Stimulated activated CD4-positive, alpha-beta T cell treated with anti-CD3 and anti-CD28 coated beads, Interleukin-1b, Interleukin-23, amount 100 ng/mL, for 1 hour (primary cell): Measurements from ENCODE around the gene TACC3.

ENCODE experiments used
- DNase-seq, 2 donors: peaks; one replicate each; pipeline ENCODE4 v3.0.0-alpha.2; 2020; ENCODE audit warnings: low read depth in 2 of 2

TACC3 gene

GRCh38 chr4:1760521-1761071 lies 39.3 kb downstream of the TACC3 start:
- DNase-seq, result no peak

DNA sequence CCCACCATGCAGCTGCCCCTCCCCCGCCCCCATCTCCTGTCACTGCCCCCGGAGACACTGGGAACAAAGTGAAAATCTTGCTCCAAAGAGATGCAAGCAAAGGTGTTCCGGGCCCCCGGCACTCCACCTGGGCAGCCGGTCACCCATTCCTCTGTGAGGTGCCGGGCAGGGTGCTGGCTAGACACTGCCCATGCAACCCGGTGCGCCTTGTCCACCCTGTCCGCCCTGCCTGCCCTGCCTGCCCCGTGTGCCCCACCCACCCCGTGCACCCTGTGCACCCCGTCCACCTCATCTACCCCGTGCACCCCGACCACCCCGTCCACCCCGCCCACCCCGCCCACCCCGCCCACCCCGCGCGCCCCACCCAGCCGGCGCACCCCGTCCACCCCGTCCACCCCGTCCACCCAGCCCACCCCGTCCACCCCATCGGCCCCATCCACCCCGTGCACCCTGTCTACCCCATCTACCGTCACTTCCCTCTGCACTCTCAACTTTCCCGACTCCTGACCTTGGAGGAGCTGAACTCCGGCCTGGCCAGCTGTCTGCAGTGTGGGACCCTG lies 39.9 kb downstream of the TACC3 start:
- no peak for DNase-seq

- DNase-seq, result no peak
These were observed 41.1 kb downstream of the TACC3 start for GRCh38 chr4:1762264-1763010.

DNA sequence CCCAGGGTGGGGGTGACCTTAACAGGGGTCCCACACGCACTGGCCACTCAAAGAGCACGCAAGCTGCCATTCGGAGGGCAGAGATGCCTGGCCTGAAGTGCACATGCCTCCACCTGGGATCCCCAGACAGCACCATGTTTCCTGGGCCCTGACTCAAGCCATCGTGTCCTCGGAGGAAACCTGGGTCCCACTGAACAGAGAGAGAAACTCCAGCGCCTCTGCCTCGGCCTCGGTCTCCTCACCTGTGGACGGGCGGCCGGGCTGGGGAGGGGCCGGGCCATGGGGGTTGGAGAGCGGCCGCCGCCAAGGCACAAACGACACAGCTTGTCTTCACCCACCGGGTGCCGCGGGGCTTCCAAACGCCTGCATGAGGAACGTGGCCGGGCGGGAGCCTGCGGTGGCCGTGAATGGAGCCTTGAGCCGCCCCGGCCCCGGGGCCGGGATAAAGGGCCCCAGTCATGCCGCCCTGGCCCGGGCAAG lies 41.8 kb downstream of the TACC3 start:
- no peak for DNase-seq

DNA sequence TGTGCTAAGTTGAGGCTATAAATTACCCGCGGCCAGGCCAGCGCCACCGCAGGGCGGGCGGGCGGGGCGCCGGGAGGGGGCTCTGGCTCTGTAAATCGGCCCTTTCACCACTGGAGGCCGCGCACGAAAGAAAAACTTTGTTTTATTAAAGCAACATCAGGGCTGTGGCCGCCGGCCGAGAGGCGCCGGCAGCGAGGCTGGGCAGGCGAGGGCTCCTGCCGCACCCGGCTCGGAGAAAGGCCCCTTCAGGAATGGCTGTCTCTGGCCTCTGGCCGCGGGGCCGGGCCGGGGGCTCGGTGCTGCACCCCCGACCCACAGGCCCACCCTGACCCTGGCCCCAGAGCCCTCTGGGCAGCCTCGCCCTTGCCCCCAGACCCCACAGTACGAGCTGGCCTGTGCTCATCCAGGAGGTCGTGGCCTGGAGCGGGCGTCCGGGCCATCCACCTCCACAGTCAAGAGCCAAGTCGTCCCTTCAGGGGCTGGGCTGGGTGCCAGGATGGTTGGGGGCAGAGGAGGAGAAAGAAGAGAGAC lies 42.3 kb downstream of the TACC3 start:
- no peak for DNase-seq

DNA sequence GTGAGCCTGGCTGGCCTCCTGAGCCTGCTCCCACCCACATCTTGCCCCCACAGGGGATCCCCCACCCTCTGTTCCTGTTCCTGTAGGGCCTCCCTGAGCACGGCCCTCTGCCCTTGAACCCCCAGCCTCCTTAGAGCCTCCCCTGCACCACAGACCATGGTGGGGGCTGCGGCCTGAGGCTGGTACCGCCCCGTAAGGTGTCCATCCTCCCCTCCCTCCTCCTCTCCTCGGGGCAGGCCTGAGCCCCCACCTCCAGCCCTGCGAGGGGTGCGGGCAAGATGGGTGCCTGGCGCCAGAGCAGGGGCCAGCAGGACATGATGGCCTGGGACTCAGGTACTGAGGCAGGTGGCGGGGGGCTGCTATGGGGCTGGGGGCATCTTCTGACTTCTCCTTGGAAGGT lies 43.3 kb downstream of the TACC3 start:
- DNase-seq, result no peak

- no peak for DNase-seq
These were observed 44.2 kb downstream of the TACC3 start for GRCh38 chr4:1765409-1766072.

DNA sequence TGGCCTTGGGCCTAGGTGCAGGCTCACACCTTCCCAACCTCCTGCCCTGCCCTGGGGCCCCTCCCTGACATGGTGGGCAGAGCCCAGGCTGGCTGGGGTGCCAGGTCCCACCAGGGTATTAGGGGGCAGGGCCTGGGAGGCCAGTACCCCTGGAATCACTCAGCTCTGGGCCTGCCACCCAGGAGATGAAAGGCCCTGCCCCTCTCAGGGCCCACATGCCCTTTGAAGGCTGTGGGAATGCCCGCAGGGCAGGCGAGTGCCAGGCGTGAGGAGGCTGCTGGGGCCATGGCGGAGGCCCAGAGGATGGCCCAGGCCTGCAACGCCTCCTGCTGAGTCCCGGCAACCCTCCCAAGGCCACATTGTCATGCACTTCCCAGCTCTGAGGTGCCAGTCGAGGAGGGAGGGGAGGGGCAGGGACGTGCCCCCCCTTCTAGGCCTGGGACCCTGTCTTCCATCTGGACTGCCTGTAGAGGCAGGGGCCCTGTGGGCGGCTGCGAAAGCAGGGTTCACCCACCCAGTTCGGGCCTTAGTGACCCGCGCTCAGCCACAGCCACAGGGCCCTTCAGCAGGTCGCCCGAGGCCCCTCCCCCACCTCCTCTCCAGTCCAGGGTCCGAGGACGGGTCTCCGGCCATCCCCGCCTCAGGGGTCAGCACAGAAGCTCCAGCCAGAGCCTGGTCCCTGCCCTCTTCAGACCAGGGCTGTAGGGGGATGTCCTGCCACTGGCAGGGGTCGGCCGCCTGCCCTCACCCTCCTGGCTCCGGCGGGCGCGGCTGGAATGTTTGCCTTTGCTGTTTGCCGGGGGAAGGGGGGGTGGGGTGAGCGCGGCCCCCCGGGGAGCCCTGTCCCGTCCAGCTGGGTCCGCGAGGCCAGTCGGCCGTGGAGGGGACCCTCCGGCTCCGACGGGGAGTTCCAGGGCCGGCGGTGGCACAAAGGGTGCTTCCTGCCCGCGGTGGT lies 45.1 kb downstream of the TACC3 start:
- no peak for DNase-seq

GRCh38 chr4:1767061-1767769 lies 45.9 kb downstream of the TACC3 start:
- DNase-seq, result no peak

GRCh38 chr4:1767770-1768366 lies 46.5 kb downstream of the TACC3 start:
- DNase-seq, result no peak

DNA sequence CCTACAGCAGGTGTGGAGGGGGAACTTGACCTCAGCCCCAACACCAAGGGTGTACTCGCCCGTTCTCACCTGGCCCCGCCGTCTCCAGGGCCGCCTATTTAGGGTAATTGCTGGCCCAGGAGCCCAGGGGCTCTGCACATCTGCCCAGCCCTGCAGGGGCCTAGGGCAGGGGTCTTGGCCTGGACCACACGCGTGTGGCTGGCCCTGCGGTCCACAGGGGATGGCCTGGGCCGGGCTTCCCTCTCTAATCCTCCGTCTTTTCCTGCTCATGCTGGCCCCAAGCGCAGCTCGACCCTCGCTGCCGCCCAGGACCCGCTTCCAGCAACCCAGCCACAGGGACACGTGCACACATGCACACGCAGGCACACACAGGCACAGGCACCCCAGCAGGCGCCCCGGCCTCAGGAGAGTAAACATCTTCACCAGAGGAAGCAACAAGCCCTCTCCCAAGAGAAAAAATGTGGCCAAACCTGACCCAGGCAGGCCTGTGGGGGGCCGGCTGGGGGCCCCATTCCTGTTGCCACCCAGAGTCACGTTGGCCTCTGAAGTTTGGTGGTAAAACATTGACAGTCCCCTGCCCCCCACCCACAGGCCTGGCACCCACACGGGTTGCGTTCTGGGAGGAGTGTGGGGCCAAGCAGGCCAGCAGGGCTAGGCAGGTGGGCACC lies 47.2 kb downstream of the TACC3 start:
- no peak for DNase-seq

GRCh38 chr4:1769692-1770091 lies 48.4 kb downstream of the TACC3 start:
- no peak for DNase-seq

- DNase-seq, result no peak
These were observed 48.9 kb downstream of the TACC3 start for GRCh38 chr4:1770245-1770644.

DNA sequence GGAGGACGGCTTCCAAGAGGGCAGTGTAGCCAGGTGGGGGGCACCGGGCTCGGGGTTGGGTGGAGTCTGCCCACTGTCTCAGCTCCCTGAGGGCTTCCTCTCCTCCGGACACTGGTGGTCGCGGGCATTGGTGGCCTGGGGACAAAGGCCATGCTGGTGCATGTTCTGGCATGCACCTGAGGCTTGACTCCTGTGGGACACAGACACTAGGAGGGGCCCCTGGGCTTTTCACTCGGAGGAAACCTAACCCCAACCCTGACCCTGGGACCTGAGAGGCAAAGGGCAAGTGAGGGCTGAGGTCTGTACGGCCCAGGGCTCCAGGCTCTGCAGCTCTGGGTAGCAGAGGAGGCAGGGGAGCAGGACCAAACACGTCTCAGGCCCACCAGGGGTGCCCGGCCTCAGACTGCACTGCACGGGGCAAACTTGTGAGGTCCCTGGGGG lies 49.5 kb downstream of the TACC3 start:
- DNase-seq, result no peak

- no peak for DNase-seq
These were observed 50.4 kb downstream of the TACC3 start for GRCh38 chr4:1771555-1772305.

GRCh38 chr4:1772853-1773538 lies 51.7 kb downstream of the TACC3 start:
- DNase-seq, result no peak

DNA sequence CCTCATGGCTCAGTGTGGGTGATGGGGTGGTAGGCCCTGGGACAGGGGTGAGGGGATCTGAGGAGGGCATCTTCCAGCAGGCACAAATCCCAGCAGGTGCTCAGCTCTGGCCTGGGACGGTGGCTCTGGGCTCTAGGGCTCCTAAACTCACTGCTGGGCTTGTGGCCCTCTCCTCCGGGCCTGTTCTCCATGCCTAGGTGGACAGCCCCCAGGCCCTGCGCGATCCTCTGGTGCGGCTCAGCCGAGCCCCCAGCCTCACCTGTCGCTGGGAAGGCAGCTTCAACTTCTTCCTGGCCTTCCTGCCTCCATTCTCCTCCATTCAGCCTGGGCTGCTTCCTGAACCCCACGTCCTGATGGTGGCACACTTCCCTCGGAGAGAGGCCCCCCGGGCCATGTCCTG lies 52.4 kb downstream of the TACC3 start:
- no peak for DNase-seq

DNA sequence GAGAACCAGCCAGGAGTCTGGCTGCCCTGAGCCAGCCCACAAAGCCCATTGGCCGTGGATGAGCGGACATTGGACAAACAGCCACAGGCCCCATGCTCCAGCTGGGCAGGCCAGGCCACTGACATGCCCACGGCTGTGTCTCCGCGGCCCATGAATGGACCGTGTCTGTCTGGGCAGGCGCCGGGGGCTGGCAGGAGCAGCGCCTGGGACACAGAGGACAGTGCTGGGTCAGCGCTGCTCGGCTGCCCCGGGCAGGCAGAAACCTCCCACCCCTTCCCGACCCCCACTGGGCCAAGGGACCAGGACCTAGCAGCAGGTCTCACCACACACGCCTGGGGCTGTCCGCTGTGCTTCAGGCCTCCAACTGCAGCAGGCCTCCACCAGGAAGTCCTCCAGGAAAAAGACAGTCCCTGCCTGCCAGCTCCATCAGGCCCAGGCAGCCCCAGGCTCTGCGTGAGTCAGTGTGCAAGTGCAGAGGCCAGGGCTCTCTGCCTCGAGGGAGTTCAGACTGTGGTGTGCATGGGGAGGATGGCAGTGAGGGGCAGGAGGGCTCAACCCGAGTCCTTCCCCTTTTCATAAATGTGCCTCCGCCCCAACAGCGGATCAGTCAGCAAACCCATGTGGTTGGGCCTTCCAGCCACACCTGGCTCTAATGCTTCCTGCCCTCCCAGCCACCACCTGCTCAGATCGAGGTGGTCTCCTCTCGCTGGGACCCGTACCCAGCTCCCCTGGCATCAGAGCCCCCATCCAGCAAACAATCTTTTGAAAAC lies 54.6 kb downstream of the TACC3 start:
- no peak for DNase-seq
